Aorta (tissue), 5 donors: ENCODE data around the gene GH2. TPM values are rescaled to one million over a fixed set of nuclear protein-coding genes. Genes with fewer than 3 reads are reported as not detected.

Experiments
- ATAC-seq: fragments of 200-7000 bp; cut with Tn5 transposase; one replicate; pipeline ENCODE4 v1.9.1; 2022; ENCODE audit warnings: moderate library complexity; ENCODE audit not compliant: low FRiP score
- DNase-seq, 2 donors: peaks; one replicate each; pipeline ENCODE4 v3.0.0-alpha.2; 2020
- H3K27ac ChIP-seq, 2 donors: one replicate each; pipeline ENCODE4 v1.5.1; 2013; ENCODE audit warnings: low read length in 2 of 2, mild to moderate bottlenecking in 2 of 2, moderate library complexity in 2 of 2, control low read depth in 1 of 2, inconsistent platforms in 1 of 2, low read depth in 1 of 2
- H3K27me3 ChIP-seq, 2 donors: one replicate each; pipeline ENCODE4 v1.6.1; 2013; ENCODE audit warnings: control low read depth in 1 of 2, low read length in 1 of 2, mild to moderate bottlenecking in 1 of 2, moderate library complexity in 1 of 2; ENCODE audit not compliant: insufficient read depth in 2 of 2, control insufficient read depth in 1 of 2
- H3K36me3 ChIP-seq, 2 donors: one replicate each; pipeline ENCODE4 v1.6.1; 2013; ENCODE audit warnings: control low read depth in 1 of 2, low read length in 1 of 2, mild to moderate bottlenecking in 1 of 2; ENCODE audit not compliant: insufficient read depth in 2 of 2, control insufficient read depth in 1 of 2
- H3K4me1 ChIP-seq, 2 donors: one replicate each; pipeline ENCODE4 v1.6.1; 2013; ENCODE audit warnings: low read length in 2 of 2, control low read depth in 1 of 2, mild to moderate bottlenecking in 1 of 2, moderate library complexity in 1 of 2; ENCODE audit not compliant: insufficient read depth in 2 of 2, control insufficient read depth in 1 of 2
- H3K4me3 ChIP-seq, 2 donors: one replicate each; pipeline ENCODE4 v1.5.1; 2013; ENCODE audit warnings: low read length in 2 of 2, control low read depth in 1 of 2, mild to moderate bottlenecking in 1 of 2
- H3K9me3 ChIP-seq: one replicate; pipeline ENCODE4 v1.6.1; 2013; ENCODE audit warnings: mild to moderate bottlenecking, low read length; ENCODE audit not compliant: control insufficient read depth
- WGBS, 2 donors: extraction: QIAGEN DNeasy Blood & Tissue Kit; methylation state at CpG; one replicate each; pipeline ENCODE4 v1.1.7; 2013; 5-methylcytosine and 5-hydroxymethylcytosine counted together
- intact Hi-C, 2 donors: fragments of 100-400 bp; cut with DNase I; formaldehyde crosslinking; loops; one replicate each; pipeline versions ENCODE4 v1.14.2 to v1.15.0; 2022
- polyA plus RNA-seq, 2 donors: library from polyadenylated mRNA; stranded (reverse); fragments of 200-250 nt; gene quantifications; one replicate each; pipeline ENCODE4 v1.2.3, GENCODE V29; 2013
- total RNA-seq, 2 donors: library from RNA; stranded (reverse); fragmentation: NEBNext Ultra II Directional; extraction: Animal tissue kit (Norgen Biotek cat#: 25700); gene quantifications; one replicate each; pipeline ENCODE4 v1.2.1, GENCODE V29; 2021
- donor health status: healthy with polysubstance abuse.
- donor health status: Bipolar disorder and iron deficiency.
- donor health status: DM: no; HTN: no; CAD: no.
- donor health status: DM: no; HTN: no; CAD: no.
- donor health status: DM: yes; HTN: yes; CAD: no.

GH2 gene
- total and polyA plus RNA-seq, 4 donors: not detected

DNA sequence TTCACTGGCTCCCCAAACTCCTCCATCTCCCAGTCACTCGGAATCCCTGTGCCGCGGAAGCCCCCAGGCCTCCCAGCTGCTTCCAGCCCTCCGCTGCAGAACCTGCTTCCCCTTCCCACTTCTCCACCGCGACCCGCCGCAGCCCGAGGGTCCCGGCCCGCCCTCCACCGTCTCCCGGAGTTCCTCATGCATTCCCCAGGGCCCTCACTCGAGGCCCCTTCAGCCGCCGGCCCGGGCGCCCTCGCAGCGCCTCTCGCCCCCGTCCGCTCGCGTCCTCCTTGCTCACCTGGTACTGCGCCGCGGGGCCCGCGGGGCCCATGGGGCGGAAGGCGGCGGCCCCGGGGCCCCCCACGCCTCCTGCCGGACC is 39.6 kb downstream of the GH2 start:
- Histone ChIP-seq H3K27me3 (no peaks in the 10 kb centered on the region), H3K36me3 (no peaks in the 10 kb centered on the region), H3K9me3 (no peaks in the 10 kb centered on the region), H3K27ac (peak overlapping the region; percentile 40 to 64), H3K4me1 (peaks cover 2 to 4% of the 10 kb centered on the region in 2 donors), H3K4me3 (peak overlapping the region; percentile 75)
- ATAC-seq (no peak), DNase-seq (peak; percentile 72 to 84)
- 0% methylated on average over 36 of the region's 36 CpGs for WGBS, 2 donors
- intact Hi-C loops: loop anchor here in 1 of 2 donors (5.0 kb wide), 1 partner anchor 70 kb away; the partner anchor contains the start of genes CCDC47 and DDX42

DNA sequence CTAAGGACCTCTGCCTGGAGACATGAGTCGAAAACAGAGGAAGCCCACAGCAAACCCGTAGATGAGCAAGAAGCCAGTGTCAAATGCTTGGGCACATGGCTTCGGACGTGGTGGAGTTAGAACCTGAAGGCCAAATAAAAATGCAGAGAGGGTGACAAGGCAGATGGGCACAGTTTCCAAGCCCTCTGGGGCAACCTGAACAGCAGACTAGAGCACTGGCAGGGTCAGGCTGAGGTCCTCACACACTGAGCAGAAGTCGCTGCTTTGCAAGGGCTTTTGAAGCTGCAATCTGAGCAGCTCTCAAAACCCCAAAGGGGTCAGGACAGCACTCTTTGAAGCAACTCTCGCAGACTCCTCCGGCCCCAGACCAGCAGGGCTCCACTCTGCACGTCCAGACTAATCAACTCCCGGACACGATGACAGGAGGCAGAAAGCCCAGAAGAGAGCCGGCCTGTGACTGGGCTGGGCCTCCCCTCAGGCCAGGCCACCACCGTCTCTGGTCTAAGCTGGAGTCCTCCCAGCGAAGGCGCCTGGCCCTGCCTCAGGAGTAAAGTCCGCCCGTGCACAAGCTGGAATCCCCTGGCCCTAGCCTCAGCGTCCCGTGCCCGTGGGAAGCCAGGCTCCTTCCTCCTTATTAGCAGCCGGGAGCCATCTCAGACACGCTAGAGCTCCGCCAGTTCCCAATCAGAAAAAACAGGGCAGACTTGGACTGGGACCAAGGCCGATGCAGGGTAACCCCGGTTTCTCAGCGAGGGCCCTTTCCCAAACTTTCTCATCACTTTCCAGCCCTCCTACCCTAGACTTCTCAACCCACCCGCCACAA is 40.2 kb downstream of the GH2 start:
- Histone ChIP-seq H3K36me3 (no peaks in the 10 kb centered on the region), H3K4me1 (peaks cover 2 to 4% of the 10 kb centered on the region in 2 donors), H3K4me3 (peak overlapping the region; percentile 75), H3K27ac (peak overlapping the region in 1 of 2 donors; percentile 64), H3K27me3 (no peaks in the 10 kb centered on the region), H3K9me3 (no peaks in the 10 kb centered on the region)
- WGBS, 2 donors: 1% methylated on average over 26 of the region's 26 CpGs
- intact Hi-C loops: loop anchor here in 1 of 2 donors (5.0 kb wide), 1 partner anchor 69 kb away; the partner anchor contains the start of genes CCDC47 and DDX42
- peak; percentile 73 to 82 for DNase-seq
- ATAC-seq: peak; percentile 2

DNA sequence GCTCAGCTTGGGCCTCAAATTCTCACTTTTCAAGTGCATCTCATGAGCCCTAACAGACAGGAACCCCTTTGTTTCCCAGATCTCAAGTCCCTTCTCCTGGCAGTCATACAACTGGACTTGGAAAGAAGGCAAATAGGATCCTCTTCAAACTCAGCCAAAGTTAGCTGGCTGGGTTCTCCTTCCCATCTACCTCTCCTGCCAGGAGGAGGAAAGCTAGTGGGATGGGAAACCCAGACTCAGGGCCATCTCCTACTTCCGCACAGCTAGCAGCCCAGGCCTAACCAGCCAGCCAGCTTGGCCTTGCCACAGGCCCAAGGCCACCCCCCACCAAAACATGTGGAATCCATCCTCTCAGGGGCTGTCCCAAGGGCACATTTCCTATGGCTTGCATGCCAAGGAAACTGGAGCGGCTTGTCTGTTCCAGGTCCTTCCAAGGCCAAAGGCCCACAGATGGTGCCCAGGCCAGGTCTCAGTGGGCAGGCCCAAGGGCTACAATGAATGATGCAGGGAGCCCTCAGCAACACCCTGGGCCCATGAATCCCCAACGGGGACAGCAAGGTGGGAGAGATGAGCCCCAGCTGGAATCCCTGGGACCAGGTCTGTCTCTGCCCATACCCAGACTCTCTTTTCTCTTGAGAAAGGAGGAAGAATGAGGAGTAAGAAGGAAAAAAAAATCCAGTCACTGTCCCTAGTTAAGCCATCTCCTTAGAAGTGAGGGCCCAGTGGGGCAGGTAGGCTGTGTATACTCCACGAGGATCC is 41.0 kb downstream of the GH2 start:
- Histone ChIP-seq H3K4me3 (no peak overlapping the region), H3K36me3 (no peaks in the 10 kb centered on the region), H3K27ac (peak overlapping the region in 1 of 2 donors; percentile 64), H3K9me3 (no peaks in the 10 kb centered on the region), H3K4me1 (peaks cover 2 to 4% of the 10 kb centered on the region in 2 donors), H3K27me3 (no peaks in the 10 kb centered on the region)
- ATAC-seq (no peak), DNase-seq (peak in 1 of 2 donors; percentile 63)
- WGBS, 2 donors: 30 to 37% methylated on average over 4 of the region's 4 CpGs
- intact Hi-C loops: loop anchor here in 1 of 2 donors (5.0 kb wide), 1 partner anchor 68 kb away; the partner anchor contains the start of genes CCDC47 and DDX42

DNA sequence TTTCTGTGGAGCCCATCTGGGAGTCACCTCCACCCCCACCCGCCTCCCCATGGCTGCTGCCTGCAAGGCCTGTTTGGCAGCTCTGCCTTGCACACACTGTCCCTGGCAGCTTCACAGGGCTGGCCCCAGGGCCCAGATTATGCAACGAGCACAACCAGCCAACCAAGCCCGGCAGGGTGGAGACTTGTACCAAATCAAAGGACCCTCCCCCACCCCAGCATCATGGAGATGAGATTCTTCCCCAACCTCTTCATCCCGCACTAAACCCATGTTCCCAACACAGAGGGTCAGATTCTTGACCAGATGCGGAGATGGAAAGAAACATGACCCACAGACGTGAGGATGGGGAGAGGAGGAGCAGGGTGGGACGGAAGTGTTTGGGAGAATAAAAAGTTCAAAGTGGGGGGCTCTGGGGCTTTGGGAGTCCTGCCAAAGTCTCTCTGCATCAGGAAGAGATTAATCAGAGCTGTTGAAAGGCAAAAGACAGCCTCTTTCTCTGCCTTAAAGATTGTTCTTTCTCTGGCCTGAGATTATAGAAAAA is 43.0 kb downstream of the GH2 start:
- 15% methylated on average over 7 of the region's 7 CpGs for WGBS, 2 donors
- intact Hi-C loops: no loop called here

DNA sequence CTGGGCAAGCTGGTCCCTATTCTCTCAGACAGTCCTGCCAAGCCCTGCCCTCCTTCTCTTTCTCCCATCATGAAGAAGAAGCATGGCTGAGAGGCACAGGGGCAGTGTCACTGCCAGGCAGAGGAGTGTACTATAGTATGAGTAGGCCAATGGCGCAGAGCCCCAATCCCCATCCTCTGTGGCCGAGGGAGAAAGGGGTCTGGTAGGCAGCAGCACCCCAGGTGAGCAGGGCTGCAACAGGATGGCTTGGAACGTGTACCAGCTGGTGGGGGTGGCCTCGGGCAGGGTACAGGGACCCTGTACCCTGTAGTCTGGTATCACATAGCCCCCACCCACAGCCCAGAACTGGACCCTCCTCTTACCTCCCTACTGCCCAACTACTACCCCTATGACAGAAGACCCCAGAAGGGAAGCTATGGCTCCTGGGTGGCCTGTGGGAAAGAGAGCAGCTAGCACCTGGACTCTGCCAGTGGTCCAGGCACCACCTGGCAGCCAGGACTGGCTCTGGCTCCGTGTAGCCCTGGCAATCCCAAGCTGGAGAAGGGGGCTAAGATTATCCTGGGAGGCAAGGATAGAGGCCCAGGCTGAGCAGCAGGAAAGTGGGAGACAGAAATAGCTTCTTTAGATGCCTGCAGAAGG is 43.7 kb downstream of the GH2 start:
- ATAC-seq (no peak), DNase-seq (peak in 1 of 2 donors; percentile 55)
- H3K27me3 ChIP-seq: no peaks in the 10 kb centered on the region
- H3K36me3 ChIP-seq: peaks cover 2 to 6% of the 10 kb centered on the region in 2 donors
- H3K27ac ChIP-seq: peak overlapping the region in 1 of 2 donors; percentile 29
- no peaks in the 10 kb centered on the region for H3K9me3 ChIP-seq
- peaks cover 0 to 4% of the 10 kb centered on the region in 2 donors for H3K4me1 ChIP-seq
- 60 to 66% methylated on average over 5 of the region's 5 CpGs for WGBS, 2 donors
- intact Hi-C loops: no loop called here
- H3K4me3 ChIP-seq: no peak overlapping the region

More for the DNA sequence above, 43.0 kb downstream of the GH2 start:
- Histone ChIP-seq H3K9me3 (no peaks in the 10 kb centered on the region), H3K4me3 (no peak overlapping the region), H3K4me1 (peaks cover 0 to 4% of the 10 kb centered on the region in 2 donors), H3K36me3 (peaks cover 2 to 3% of the 10 kb centered on the region in 2 donors), H3K27ac (peak overlapping the region in 1 of 2 donors; percentile 23), H3K27me3 (no peaks in the 10 kb centered on the region)
- DNase-seq (peak; percentile 90 to 95), ATAC-seq (peak; percentile 71)

DNA sequence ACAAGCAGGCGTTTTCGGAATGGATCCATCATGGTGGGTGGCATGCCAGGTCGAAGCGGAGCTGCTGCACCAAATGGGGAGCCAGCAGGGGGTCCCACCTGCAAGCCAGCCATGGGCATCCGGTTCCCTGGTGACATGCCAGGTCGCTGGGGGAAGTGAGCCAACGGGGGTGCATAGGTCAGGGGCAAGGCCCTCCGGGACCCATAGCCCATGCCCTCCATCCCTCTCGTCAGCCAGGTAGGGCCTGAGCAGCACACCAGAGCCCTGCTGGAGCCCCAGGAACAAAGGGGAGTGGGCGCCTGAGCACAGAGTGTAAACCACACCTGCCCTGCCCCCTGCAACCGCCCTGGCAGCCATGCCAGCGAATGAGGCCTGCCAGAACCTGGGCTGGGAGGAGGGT is 44.3 kb downstream of the GH2 start:
- intact Hi-C loops: no loop called here
- Histone ChIP-seq H3K4me1 (peaks cover 0 to 4% of the 10 kb centered on the region in 2 donors), H3K4me3 (no peak overlapping the region), H3K36me3 (peaks cover 6 to 10% of the 10 kb centered on the region in 2 donors), H3K27me3 (no peaks in the 10 kb centered on the region), H3K27ac (peak overlapping the region in 1 of 2 donors; percentile 29), H3K9me3 (no peaks in the 10 kb centered on the region)
- DNase-seq: peak in 1 of 2 donors; percentile 71
- ATAC-seq: no peak
- 81 to 83% methylated on average over 12 of the region's 12 CpGs for WGBS, 2 donors

DNA sequence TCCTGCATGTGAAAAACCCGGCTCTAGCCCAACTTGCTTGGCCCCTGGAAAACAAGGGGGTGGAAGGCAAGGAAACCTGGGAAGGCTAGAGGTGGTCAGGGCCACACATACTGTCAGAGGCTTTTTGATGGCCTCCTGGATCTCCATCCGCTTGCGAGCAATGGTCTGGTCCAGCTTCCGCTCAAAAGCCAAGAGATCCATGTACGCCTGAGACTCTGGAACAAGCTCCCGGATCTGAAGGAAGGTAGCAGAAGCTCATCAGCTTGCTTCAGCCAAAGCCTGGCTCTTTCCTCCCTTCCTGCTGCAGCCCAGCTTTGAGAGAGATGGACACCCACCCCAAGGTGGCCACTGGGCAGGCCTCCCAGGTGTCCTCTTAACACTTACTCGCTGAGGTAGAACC is 44.9 kb downstream of the GH2 start:
- Histone ChIP-seq H3K4me3 (no peak overlapping the region), H3K36me3 (peaks cover 6 to 12% of the 10 kb centered on the region in 2 donors), H3K4me1 (peaks cover 0 to 4% of the 10 kb centered on the region in 2 donors), H3K27ac (no peak overlapping the region), H3K9me3 (no peaks in the 10 kb centered on the region), H3K27me3 (no peaks in the 10 kb centered on the region)
- WGBS, 2 donors: 94 to 95% methylated on average over 7 of the region's 7 CpGs
- intact Hi-C loops: no loop called here
- peak in 1 of 2 donors; percentile 65 for DNase-seq
- ATAC-seq: no peak

DNA sequence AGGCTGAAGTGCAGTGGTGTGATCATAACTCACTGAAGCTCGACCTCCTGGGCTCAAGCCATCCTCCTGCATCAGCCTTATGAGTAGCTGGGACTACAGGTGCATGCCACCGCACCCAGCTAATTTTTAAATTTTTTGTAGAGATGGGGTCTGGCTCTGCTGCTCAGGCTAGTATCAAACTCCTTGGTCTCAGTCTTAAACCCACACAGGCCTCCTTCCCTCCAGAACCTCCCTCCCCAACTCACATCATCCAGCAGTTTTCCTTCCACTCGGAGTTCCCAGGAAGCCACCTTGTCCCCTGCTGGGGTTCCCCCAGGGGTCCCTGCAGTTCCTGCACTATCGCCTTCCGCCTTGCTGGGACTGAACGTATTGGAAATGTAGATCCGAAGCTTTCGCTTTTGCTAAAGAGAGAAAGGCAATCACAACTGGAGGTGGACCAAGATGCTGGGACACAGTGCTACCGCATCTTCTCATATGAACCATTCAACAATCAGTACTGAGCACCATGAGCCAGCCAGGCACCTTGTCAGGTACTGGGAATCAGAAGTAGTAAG is 46.5 kb downstream of the GH2 start:
- ATAC-seq (no peak), DNase-seq (peak in 1 of 2 donors; percentile 55)
- Histone ChIP-seq H3K27me3 (no peaks in the 10 kb centered on the region), H3K36me3 (peaks cover 6 to 17% of the 10 kb centered on the region in 2 donors), H3K4me3 (no peak overlapping the region), H3K4me1 (no peaks in the 10 kb centered on the region), H3K27ac (no peak overlapping the region), H3K9me3 (no peaks in the 10 kb centered on the region)
- intact Hi-C loops: no loop called here
- WGBS, 2 donors: 83 to 85% methylated on average over 9 of the region's 9 CpGs
